NT2/D1 (cell line): Measurements from ENCODE around the gene IRAG1.

ENCODE experiments used
- DNase-seq: peaks from one replicate; pipeline ENCODE4 v3.0.0-alpha.2; 2011; ENCODE audit warnings: low read depth, low spot score
- H3K27me3 ChIP-seq: 2 replicates; pipeline ENCODE4 v1.6.0; 2011; ENCODE audit warnings: mild to moderate bottlenecking; ENCODE audit not compliant: insufficient read length, insufficient read depth
- H3K36me3 ChIP-seq: 2 replicates; pipeline ENCODE4 v1.6.1; 2011; ENCODE audit warnings: mild to moderate bottlenecking, low read length, mixed read lengths; ENCODE audit not compliant: insufficient read depth, insufficient read length
- H3K4me1 ChIP-seq: 2 replicates; pipeline ENCODE4 v1.5.1; 2011; ENCODE audit not compliant: insufficient read depth, insufficient read length
- H3K4me3 ChIP-seq: 2 replicates; pipeline ENCODE4 v1.5.1; 2011; ENCODE audit warnings: low read depth; ENCODE audit not compliant: insufficient read length
- H3K9ac ChIP-seq: 2 replicates; pipeline ENCODE4 v1.6.0; 2011; ENCODE audit warnings: low read depth; ENCODE audit not compliant: insufficient read length
- H3K9me3 ChIP-seq: 2 replicates; pipeline ENCODE4 v1.5.1; 2011; ENCODE audit warnings: mild to moderate bottlenecking, low read length; ENCODE audit not compliant: insufficient read depth
- SUZ12 ChIP-seq: IDR thresholded peaks from 2 replicates; pipeline ENCODE4 v1.6.1; 2011; ENCODE audit not compliant: insufficient read length, insufficient read depth; ENCODE audit errors: extremely low read depth
- YY1 ChIP-seq: IDR thresholded peaks from 2 replicates; pipeline ENCODE4 v1.6.1; 2011; ENCODE audit not compliant: insufficient read length, insufficient read depth
- ZNF274 ChIP-seq: IDR thresholded peaks from 2 replicates; pipeline ENCODE4 v1.6.1; 2011; ENCODE audit warnings: mild to moderate bottlenecking, low read depth, low read length

IRAG1 gene

GRCh38 chr11:10650166-10650565 lies 43.4 kb downstream of the IRAG1 start:
- TF ChIP-seq ZNF274 (no peak), YY1 (no peak), SUZ12 (no peak)
- no peak for DNase-seq
- Histone ChIP-seq H3K9me3 (0 out of 2 replicates have a peak, but pooled peaks cover 5% of the 10 kb centered on the region), H3K9ac (no peak overlapping the region), H3K27me3 (no peaks in the 10 kb centered on the region), H3K4me1 (no peaks in the 10 kb centered on the region), H3K4me3 (no peak overlapping the region), H3K36me3 (no peaks in the 10 kb centered on the region)

- no peak for DNase-seq
- Histone ChIP-seq H3K4me1 (no peaks in the 10 kb centered on the region), H3K9me3 (0 out of 2 replicates have a peak, but pooled peaks cover 5% of the 10 kb centered on the region), H3K4me3 (no peak overlapping the region), H3K36me3 (no peaks in the 10 kb centered on the region), H3K9ac (no peak overlapping the region), H3K27me3 (no peaks in the 10 kb centered on the region)
- TF ChIP-seq SUZ12 (no peak), ZNF274 (no peak)
Observed at GRCh38 chr11:10648871-10649270, 44.7 kb downstream of the IRAG1 start.

- Histone ChIP-seq H3K9ac (no peak overlapping the region), H3K4me3 (no peak overlapping the region), H3K36me3 (no peaks in the 10 kb centered on the region), H3K4me1 (no peaks in the 10 kb centered on the region), H3K27me3 (no peaks in the 10 kb centered on the region), H3K9me3 (no peaks in the 10 kb centered on the region)
- no peak for DNase-seq
- TF ChIP-seq SUZ12 (no peak), YY1 (no peak), ZNF274 (no peak)
Observed at GRCh38 chr11:10646681-10647355, 46.7 kb downstream of the IRAG1 start.

GRCh38 chr11:10646005-10646404 lies 47.5 kb downstream of the IRAG1 start:
- no peak for DNase-seq
- Histone ChIP-seq H3K4me3 (no peak overlapping the region), H3K9ac (no peak overlapping the region), H3K4me1 (no peaks in the 10 kb centered on the region), H3K36me3 (no peaks in the 10 kb centered on the region), H3K9me3 (no peaks in the 10 kb centered on the region), H3K27me3 (no peaks in the 10 kb centered on the region)
- TF ChIP-seq SUZ12 (no peak), ZNF274 (no peak), YY1 (no peak)

- Histone ChIP-seq H3K4me1 (no peaks in the 10 kb centered on the region), H3K27me3 (no peaks in the 10 kb centered on the region), H3K36me3 (no peaks in the 10 kb centered on the region), H3K4me3 (no peak overlapping the region), H3K9ac (no peak overlapping the region), H3K9me3 (no peaks in the 10 kb centered on the region)
- DNase-seq, result no peak
- TF ChIP-seq SUZ12, result no peak
Observed at GRCh38 chr11:10645212-10645795, 48.3 kb downstream of the IRAG1 start.
